ENCODE results near the gene TM4SF1.

Gene TM4SF1

DNA sequence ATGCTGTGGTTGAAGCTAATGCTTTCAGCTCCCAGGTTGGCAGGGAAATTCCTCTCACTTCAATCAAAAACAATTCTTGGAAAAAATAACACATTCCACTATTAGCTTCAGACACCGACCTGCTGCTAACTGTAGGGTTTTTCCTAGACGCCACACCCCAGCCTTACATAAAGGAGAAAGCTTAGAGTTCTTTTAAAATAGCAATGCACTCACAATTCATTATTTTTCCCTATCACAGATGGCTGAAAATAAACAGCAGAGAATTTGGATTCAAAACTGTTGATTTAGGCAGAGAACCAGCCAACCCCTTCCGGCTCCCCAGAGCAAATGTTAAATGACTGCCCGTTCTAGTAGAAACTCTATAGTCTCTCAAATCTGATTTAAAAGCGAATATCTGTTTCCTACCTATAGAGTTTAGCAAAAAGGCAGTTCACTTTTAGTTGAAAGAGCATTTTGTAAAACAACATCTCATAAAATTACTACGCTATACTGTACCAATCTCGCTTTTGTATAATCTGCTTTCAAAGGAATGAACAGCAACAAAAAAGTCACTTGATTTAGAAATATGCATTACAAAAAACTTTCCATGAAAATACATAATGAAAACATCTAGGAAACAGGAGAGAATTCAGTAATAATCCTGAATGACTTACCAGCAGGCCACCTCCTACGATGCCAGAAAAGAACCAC is 586 bp downstream of the TM4SF1 start:
- peak overlapping the region; percentile 48 to 68 for H3K9ac ChIP-seq (ENCODE audit: low read depth in 1 of 2, low read length in 2 of 2)
- peak overlapping the region; percentile 64 to 70 for H3K27ac ChIP-seq (ENCODE audit: low read depth in 2 of 2, low read length in 2 of 2)
- no peaks in the 10 kb centered on the region for H3K27me3 ChIP-seq (ENCODE audit: control insufficient read depth in 2 of 2, insufficient read depth in 2 of 2, low read length in 2 of 2)
- H3K9me3 ChIP-seq (ENCODE audit: control insufficient read depth in 2 of 2, low read length in 2 of 2) = no peaks in the 10 kb centered on the region
- peaks cover 17 to 24% of the 10 kb centered on the region in 2 donors for H3K4me1 ChIP-seq (ENCODE audit: control insufficient read depth in 2 of 2, insufficient read depth in 2 of 2, low read length in 2 of 2)
- no peaks in the 10 kb centered on the region for H3K36me3 ChIP-seq (ENCODE audit: control insufficient read depth in 2 of 2, insufficient read depth in 2 of 2, low read length in 2 of 2)
- peak overlapping the region; percentile 65 to 78 for H3K4me3 ChIP-seq (ENCODE audit: low read length in 2 of 2)

- peak overlapping the region; percentile 0 to 28 for H3K27ac ChIP-seq (ENCODE audit: low read depth in 2 of 2, low read length in 2 of 2)
- H3K4me1 ChIP-seq (ENCODE audit: control insufficient read depth in 2 of 2, insufficient read depth in 2 of 2, low read length in 2 of 2) = peaks cover 20 to 34% of the 10 kb centered on the region in 2 donors
- H3K27me3 ChIP-seq (ENCODE audit: control insufficient read depth in 2 of 2, insufficient read depth in 2 of 2, low read length in 2 of 2) = no peaks in the 10 kb centered on the region
- H3K4me3 ChIP-seq (ENCODE audit: low read length in 2 of 2) = peak overlapping the region; percentile 2 to 78
- no peak overlapping the region for H3K9ac ChIP-seq (ENCODE audit: low read depth in 1 of 2, low read length in 2 of 2)
- no peaks in the 10 kb centered on the region for H3K36me3 ChIP-seq (ENCODE audit: control insufficient read depth in 2 of 2, insufficient read depth in 2 of 2, low read length in 2 of 2)
- H3K9me3 ChIP-seq (ENCODE audit: control insufficient read depth in 2 of 2, low read length in 2 of 2) = no peaks in the 10 kb centered on the region
These were observed 1.8 kb downstream of the TM4SF1 start for GRCh38 chr3:149375501-149376196.

DNA sequence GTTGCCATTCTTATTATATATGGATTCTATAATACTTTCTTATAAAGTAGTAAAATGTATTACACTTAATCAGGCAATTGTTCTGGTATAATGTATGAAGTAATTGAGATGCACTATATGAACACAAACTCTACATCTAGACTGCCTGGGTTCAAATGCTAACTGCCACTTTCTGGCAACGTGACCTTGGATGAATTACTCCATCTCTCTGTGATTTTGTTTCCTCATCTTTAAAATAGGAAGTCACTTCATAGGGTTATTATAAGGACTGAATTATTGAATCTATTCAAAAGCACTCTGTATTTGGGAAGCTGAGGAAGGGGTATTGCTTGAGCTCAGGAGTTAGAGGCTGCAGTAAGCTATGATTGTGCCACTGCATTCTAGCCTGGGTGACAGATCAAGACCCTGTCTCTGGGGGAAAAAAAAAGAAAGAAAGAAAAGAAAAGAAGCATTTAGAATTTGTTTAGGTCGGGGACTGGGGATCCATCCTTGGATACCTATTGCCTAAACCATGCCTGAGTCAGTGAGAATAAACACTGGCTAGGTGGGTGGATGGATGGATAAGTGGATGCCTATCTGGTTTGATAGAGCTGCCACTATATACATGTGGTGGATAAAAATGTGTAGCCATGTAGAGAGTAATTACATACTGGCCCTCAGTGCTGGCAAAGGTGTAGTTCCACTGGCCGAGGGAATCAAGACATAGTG is 2.5 kb downstream of the TM4SF1 start:
- Histone ChIP-seq H3K4me3 (ENCODE audit: low read length in 2 of 2) (peak overlapping the region; percentile 2 to 78), H3K36me3 (ENCODE audit: control insufficient read depth in 2 of 2, insufficient read depth in 2 of 2, low read length in 2 of 2) (no peaks in the 10 kb centered on the region), H3K9ac (ENCODE audit: low read depth in 1 of 2, low read length in 2 of 2) (no peak overlapping the region), H3K27me3 (ENCODE audit: control insufficient read depth in 2 of 2, insufficient read depth in 2 of 2, low read length in 2 of 2) (no peaks in the 10 kb centered on the region), H3K4me1 (ENCODE audit: control insufficient read depth in 2 of 2, insufficient read depth in 2 of 2, low read length in 2 of 2) (peaks cover 20 to 41% of the 10 kb centered on the region in 2 donors), H3K27ac (ENCODE audit: low read depth in 2 of 2, low read length in 2 of 2) (peak overlapping the region in 1 of 2 donors; percentile 0), H3K9me3 (ENCODE audit: control insufficient read depth in 2 of 2, low read length in 2 of 2) (no peaks in the 10 kb centered on the region)

- Histone ChIP-seq H3K4me1 (ENCODE audit: control insufficient read depth in 2 of 2, insufficient read depth in 2 of 2, low read length in 2 of 2) (peaks cover 22 to 45% of the 10 kb centered on the region in 2 donors), H3K27me3 (ENCODE audit: control insufficient read depth in 2 of 2, insufficient read depth in 2 of 2, low read length in 2 of 2) (no peaks in the 10 kb centered on the region), H3K27ac (ENCODE audit: low read depth in 2 of 2, low read length in 2 of 2) (no peak overlapping the region), H3K9me3 (ENCODE audit: control insufficient read depth in 2 of 2, low read length in 2 of 2) (no peaks in the 10 kb centered on the region), H3K36me3 (ENCODE audit: control insufficient read depth in 2 of 2, insufficient read depth in 2 of 2, low read length in 2 of 2) (no peaks in the 10 kb centered on the region), H3K9ac (ENCODE audit: low read depth in 1 of 2, low read length in 2 of 2) (no peak overlapping the region), H3K4me3 (ENCODE audit: low read length in 2 of 2) (no peak overlapping the region)
These were observed 3.1 kb downstream of the TM4SF1 start for GRCh38 chr3:149374391-149374790.

DNA sequence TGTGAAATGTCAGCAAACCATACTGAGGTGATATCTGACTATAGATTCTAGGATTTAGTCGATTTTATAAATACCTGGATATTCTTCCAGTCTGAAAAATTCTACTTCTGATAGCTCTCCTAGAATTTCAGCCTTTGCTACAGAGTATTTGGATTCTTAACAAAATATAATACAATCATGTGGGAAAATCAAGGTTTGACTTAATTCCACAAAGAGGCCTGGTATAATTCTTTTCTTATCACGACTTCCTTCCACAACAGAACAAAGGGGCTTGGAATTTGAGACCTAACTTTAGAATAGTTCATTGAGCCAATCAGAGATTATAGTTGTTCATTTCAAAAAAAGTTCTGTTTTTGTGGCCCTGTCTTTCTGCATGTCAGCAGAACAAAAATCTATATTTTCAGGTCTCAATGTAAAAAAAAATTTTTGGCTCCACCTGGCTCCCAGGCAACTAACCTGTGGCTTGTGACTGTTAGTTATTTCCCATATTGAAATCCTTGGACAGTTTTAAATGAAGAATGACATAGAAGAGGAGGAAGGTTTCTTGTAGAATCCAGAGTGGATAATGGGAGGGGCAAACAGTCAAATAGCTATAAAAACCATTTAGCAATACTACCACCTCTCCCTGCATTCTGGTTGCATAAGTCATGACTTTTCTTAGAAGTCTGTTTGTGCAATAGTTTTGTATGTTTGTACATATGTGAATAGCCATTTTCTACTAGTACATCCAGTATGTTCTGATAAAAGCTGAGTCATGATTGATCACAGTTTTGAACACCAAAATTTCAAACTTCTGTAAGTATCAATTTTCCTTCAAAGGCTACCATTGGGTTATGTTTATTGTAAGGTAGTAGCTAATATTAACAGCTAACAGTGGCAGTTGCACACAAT is 4.0 kb downstream of the TM4SF1 start:
- no peaks in the 10 kb centered on the region for H3K27me3 ChIP-seq (ENCODE audit: control insufficient read depth in 2 of 2, insufficient read depth in 2 of 2, low read length in 2 of 2)
- H3K36me3 ChIP-seq (ENCODE audit: control insufficient read depth in 2 of 2, insufficient read depth in 2 of 2, low read length in 2 of 2) = no peaks in the 10 kb centered on the region
- no peak overlapping the region for H3K27ac ChIP-seq (ENCODE audit: low read depth in 2 of 2, low read length in 2 of 2)
- no peak overlapping the region for H3K9ac ChIP-seq (ENCODE audit: low read depth in 1 of 2, low read length in 2 of 2)
- peaks cover 23 to 46% of the 10 kb centered on the region in 2 donors for H3K4me1 ChIP-seq (ENCODE audit: control insufficient read depth in 2 of 2, insufficient read depth in 2 of 2, low read length in 2 of 2)
- H3K9me3 ChIP-seq (ENCODE audit: control insufficient read depth in 2 of 2, low read length in 2 of 2) = no peaks in the 10 kb centered on the region
- no peak overlapping the region for H3K4me3 ChIP-seq (ENCODE audit: low read length in 2 of 2)

GRCh38 chr3:149371723-149372114 is 5.7 kb downstream of the TM4SF1 start:
- Histone ChIP-seq H3K4me1 (ENCODE audit: control insufficient read depth in 2 of 2, insufficient read depth in 2 of 2, low read length in 2 of 2) (peaks cover 14 to 45% of the 10 kb centered on the region in 2 donors), H3K27ac (ENCODE audit: low read depth in 2 of 2, low read length in 2 of 2) (no peak overlapping the region), H3K9ac (ENCODE audit: low read depth in 1 of 2, low read length in 2 of 2) (no peak overlapping the region), H3K27me3 (ENCODE audit: control insufficient read depth in 2 of 2, insufficient read depth in 2 of 2, low read length in 2 of 2) (no peaks in the 10 kb centered on the region), H3K9me3 (ENCODE audit: control insufficient read depth in 2 of 2, low read length in 2 of 2) (no peaks in the 10 kb centered on the region), H3K4me3 (ENCODE audit: low read length in 2 of 2) (no peak overlapping the region), H3K36me3 (ENCODE audit: control insufficient read depth in 2 of 2, insufficient read depth in 2 of 2, low read length in 2 of 2) (no peaks in the 10 kb centered on the region)

GRCh38 chr3:149371001-149371722 is 6.3 kb downstream of the TM4SF1 start:
- no peaks in the 10 kb centered on the region for H3K9me3 ChIP-seq (ENCODE audit: control insufficient read depth in 2 of 2, low read length in 2 of 2)
- no peak overlapping the region for H3K4me3 ChIP-seq (ENCODE audit: low read length in 2 of 2)
- no peak overlapping the region for H3K9ac ChIP-seq (ENCODE audit: low read depth in 1 of 2, low read length in 2 of 2)
- H3K27ac ChIP-seq (ENCODE audit: low read depth in 2 of 2, low read length in 2 of 2) = peak overlapping the region in 1 of 2 donors; percentile 21
- H3K27me3 ChIP-seq (ENCODE audit: control insufficient read depth in 2 of 2, insufficient read depth in 2 of 2, low read length in 2 of 2) = no peaks in the 10 kb centered on the region
- peaks cover 14 to 45% of the 10 kb centered on the region in 2 donors for H3K4me1 ChIP-seq (ENCODE audit: control insufficient read depth in 2 of 2, insufficient read depth in 2 of 2, low read length in 2 of 2)
- H3K36me3 ChIP-seq (ENCODE audit: control insufficient read depth in 2 of 2, insufficient read depth in 2 of 2, low read length in 2 of 2) = no peaks in the 10 kb centered on the region

- no peak overlapping the region for H3K9ac ChIP-seq (ENCODE audit: low read depth in 1 of 2, low read length in 2 of 2)
- H3K27ac ChIP-seq (ENCODE audit: low read depth in 2 of 2, low read length in 2 of 2) = peak overlapping the region; percentile 34 to 69
- no peaks in the 10 kb centered on the region for H3K9me3 ChIP-seq (ENCODE audit: control insufficient read depth in 2 of 2, low read length in 2 of 2)
- H3K27me3 ChIP-seq (ENCODE audit: control insufficient read depth in 2 of 2, insufficient read depth in 2 of 2, low read length in 2 of 2) = no peaks in the 10 kb centered on the region
- peaks cover 14 to 48% of the 10 kb centered on the region in 2 donors for H3K4me1 ChIP-seq (ENCODE audit: control insufficient read depth in 2 of 2, insufficient read depth in 2 of 2, low read length in 2 of 2)
- H3K4me3 ChIP-seq (ENCODE audit: low read length in 2 of 2) = peak overlapping the region in 1 of 2 donors; percentile 26
- no peaks in the 10 kb centered on the region for H3K36me3 ChIP-seq (ENCODE audit: control insufficient read depth in 2 of 2, insufficient read depth in 2 of 2, low read length in 2 of 2)
These were observed 7.2 kb downstream of the TM4SF1 start for GRCh38 chr3:149369991-149370866.
